Tibial nerve (tissue), 4 donors: ENCODE results near the gene DOCK1. TPM values are rescaled to one million over a fixed set of nuclear protein-coding genes. Genes with fewer than 3 reads are reported as not detected.

ENCODE experiments used
- DNase-seq, 2 donors: peaks; one replicate each; pipeline ENCODE4 v3.0.0-alpha.2; 2019; ENCODE audit warnings: low spot score in 2 of 2
- H3K27ac ChIP-seq, 4 donors: fragments of 200-600 bp; sonication (generic) in 3 of 4; one replicate each; pipeline ENCODE4 v1.5.1; 2017 to 2019; ENCODE audit warnings: mild to moderate bottlenecking in 1 of 4
- H3K27me3 ChIP-seq, 2 donors: fragments of 200-600 bp; sonication (generic) in 1 of 2; one replicate each; pipeline versions ENCODE4 v1.5.1 to v1.6.0; 2017 to 2019
- H3K36me3 ChIP-seq, 3 donors: fragments of 200-600 bp; sonication (generic); one replicate each; pipeline ENCODE4 v1.5.1; 2018 to 2019
- H3K4me1 ChIP-seq, 4 donors: fragments of 200-600 bp; sonication (generic) in 3 of 4; one replicate each; pipeline ENCODE4 v1.5.1; 2017 to 2019
- H3K4me3 ChIP-seq, 4 donors: fragments of 200-600 bp; sonication (generic) in 3 of 4; one replicate each; pipeline ENCODE4 v1.5.1; 2017 to 2019; ENCODE audit warnings: mild to moderate bottlenecking in 1 of 4, moderate library complexity in 1 of 4
- H3K9me3 ChIP-seq, 4 donors: fragments of 200-600 bp; sonication (generic) in 3 of 4; one replicate each; pipeline ENCODE4 v1.5.1; 2017 to 2019
- CTCF ChIP-seq, 5 experiments: fragments of 200-600 bp in 3 of 5; fragments of 450-650 bp in 2 of 5; sonication (generic) in 3 of 5; IDR thresholded peaks; one replicate each; pipeline ENCODE4 v1.5.1; 2016 to 2019; ENCODE audit warnings: antibody characterized with exemption in 5 of 5, mild to moderate bottlenecking in 3 of 5, moderate library complexity in 2 of 5
- EP300 ChIP-seq, 2 donors: sonication (generic); formaldehyde crosslinking; IDR thresholded peaks; one replicate each; pipeline ENCODE4 v1.6.1; 2017; ENCODE audit warnings: antibody characterized with exemption in 2 of 2, mild to moderate bottlenecking in 1 of 2
- POLR2A ChIP-seq, 2 donors: fragments of 450-650 bp; IDR thresholded peaks; one replicate each; pipeline ENCODE4 v1.6.1; 2017; ENCODE audit warnings: antibody characterized with exemption in 2 of 2, mild to moderate bottlenecking in 2 of 2, moderate library complexity in 2 of 2
- WGBS, 2 donors: methylation state at CpG; one replicate each; pipeline ENCODE4 v1.1.5; 2018; 5-methylcytosine and 5-hydroxymethylcytosine counted together
- total RNA-seq, 4 donors: library from RNA; depleted of rRNA; stranded (reverse); fragments of >200 nt; gene quantifications; one replicate each; pipeline ENCODE4 v1.1.0, GENCODE V29; 2016

Gene DOCK1
- total RNA-seq, 4 donors from 2014 or later = 57.3 to 76.7 (median 63.7) TPM

GRCh38 chr10:127417686-127418401 is 512.6 kb downstream of the DOCK1 start:
- Histone ChIP-seq H3K27ac (no peak overlapping the region), H3K9me3 (no peaks in the 10 kb centered on the region), H3K36me3 (peaks cover 0 to 99% (median 0%) of the 10 kb centered on the region in 3 donors), H3K4me3 (no peak overlapping the region), H3K4me1 (no peaks in the 10 kb centered on the region), H3K27me3 (no peaks in the 10 kb centered on the region)
- TF ChIP-seq EP300 (IDR thresholded peaks at IDR 0.05) = no peak
- TF ChIP-seq CTCF (IDR thresholded peaks at IDR 0.05) = no peak
- no peak for TF ChIP-seq POLR2A (IDR thresholded peaks at IDR 0.05)
- WGBS, 2 donors = 95 to 98% methylated on average over 9 to 12 of the region's 12 CpGs
- DNase-seq = no peak

- Histone ChIP-seq H3K4me3 (no peak overlapping the region), H3K36me3 (peaks cover 0 to 99% (median 0%) of the 10 kb centered on the region in 3 donors), H3K27ac (no peak overlapping the region), H3K27me3 (no peaks in the 10 kb centered on the region), H3K4me1 (no peaks in the 10 kb centered on the region), H3K9me3 (no peaks in the 10 kb centered on the region)
- WGBS, 2 donors = 88 to 92% methylated on average over 13 of the region's 13 CpGs
- TF ChIP-seq CTCF (IDR thresholded peaks at IDR 0.05) = no peak
- no peak for TF ChIP-seq POLR2A (IDR thresholded peaks at IDR 0.05)
- TF ChIP-seq EP300 (IDR thresholded peaks at IDR 0.05) = no peak
- no peak for DNase-seq
Measured at GRCh38 chr10:127418536-127419168, 513.4 kb downstream of the DOCK1 start.

GRCh38 chr10:127420138-127420684 is 515.0 kb downstream of the DOCK1 start:
- WGBS, 2 donors = 93 to 96% methylated on average over 3 to 8 of the region's 10 CpGs
- H3K9me3 ChIP-seq = no peaks in the 10 kb centered on the region
- H3K27me3 ChIP-seq = no peaks in the 10 kb centered on the region
- no peak overlapping the region for H3K4me3 ChIP-seq
- no peak for DNase-seq
- no peak for TF ChIP-seq CTCF (IDR thresholded peaks at IDR 0.05)
- no peak for TF ChIP-seq POLR2A (IDR thresholded peaks at IDR 0.05)
- no peak for TF ChIP-seq EP300 (IDR thresholded peaks at IDR 0.05)
- no peak overlapping the region for H3K27ac ChIP-seq
- H3K36me3 ChIP-seq = peaks cover 0 to 95% (median 0%) of the 10 kb centered on the region in 3 donors
- no peaks in the 10 kb centered on the region for H3K4me1 ChIP-seq

GRCh38 chr10:127423218-127423915 is 518.1 kb downstream of the DOCK1 start:
- H3K4me1 ChIP-seq = no peaks in the 10 kb centered on the region
- H3K36me3 ChIP-seq = peaks cover 0 to 95% (median 0%) of the 10 kb centered on the region in 3 donors
- no peak overlapping the region for H3K27ac ChIP-seq
- TF ChIP-seq EP300 (IDR thresholded peaks at IDR 0.05) (no peak), CTCF (IDR thresholded peaks at IDR 0.05) (no peak), POLR2A (IDR thresholded peaks at IDR 0.05) (no peak)
- DNase-seq = no peak
- no peaks in the 10 kb centered on the region for H3K9me3 ChIP-seq
- H3K4me3 ChIP-seq = no peak overlapping the region
- WGBS, 2 donors = 77 to 86% methylated on average over 8 of the region's 8 CpGs
- no peaks in the 10 kb centered on the region for H3K27me3 ChIP-seq
